HUDEP-2 (cell line): ENCODE data around the gene COL26A1.

ENCODE experiments used
- DNase-seq, 76 experiments: peaks; one replicate each; lab custom pipeline; 2025; ENCODE audit not compliant: unreplicated experiment in 76 of 76; lab: John Stamatoyannopoulos, UW

COL26A1 gene

GRCh38 chr7:101368422-101369165, 5.9 kb downstream of the COL26A1 start:
- no peak for DNase-seq

- no peak for DNase-seq
Observed at GRCh38 chr7:101370836-101371235, 8.2 kb downstream of the COL26A1 start.

GRCh38 chr7:101373812-101374614, 11.3 kb downstream of the COL26A1 start:
- DNase-seq: no peak

- DNase-seq: no peak
Observed at GRCh38 chr7:101374990-101375389, 12.3 kb downstream of the COL26A1 start.

GRCh38 chr7:101376601-101377000, 13.9 kb downstream of the COL26A1 start:
- DNase-seq: no peak

DNA sequence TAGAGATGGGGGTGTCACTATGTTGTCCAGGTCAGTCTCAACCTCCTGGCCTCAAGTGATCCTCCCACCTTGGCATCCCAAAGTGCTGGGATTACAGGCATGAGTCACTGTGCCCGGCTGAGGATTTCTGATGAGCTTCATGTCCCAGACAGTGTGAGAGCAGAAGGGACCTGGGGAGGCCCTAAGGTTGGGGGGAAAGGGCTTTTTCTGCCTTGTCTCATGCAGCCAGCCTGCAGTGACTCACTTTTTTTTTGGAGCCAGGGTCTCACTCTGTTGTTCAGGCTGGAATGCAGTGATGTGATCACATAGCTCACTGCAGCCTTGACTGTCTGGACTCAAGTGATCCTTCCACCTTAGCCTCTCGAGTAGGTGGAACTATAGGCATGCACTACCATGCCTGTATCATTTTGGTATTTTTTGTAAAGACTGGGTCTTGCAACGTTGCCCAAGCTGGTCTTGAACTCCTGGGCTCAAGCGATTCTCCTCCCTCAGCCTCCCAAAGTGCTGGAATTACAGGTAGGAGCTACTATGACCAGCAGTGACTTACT, 14.6 kb downstream of the COL26A1 start:
- no peak for DNase-seq

DNA sequence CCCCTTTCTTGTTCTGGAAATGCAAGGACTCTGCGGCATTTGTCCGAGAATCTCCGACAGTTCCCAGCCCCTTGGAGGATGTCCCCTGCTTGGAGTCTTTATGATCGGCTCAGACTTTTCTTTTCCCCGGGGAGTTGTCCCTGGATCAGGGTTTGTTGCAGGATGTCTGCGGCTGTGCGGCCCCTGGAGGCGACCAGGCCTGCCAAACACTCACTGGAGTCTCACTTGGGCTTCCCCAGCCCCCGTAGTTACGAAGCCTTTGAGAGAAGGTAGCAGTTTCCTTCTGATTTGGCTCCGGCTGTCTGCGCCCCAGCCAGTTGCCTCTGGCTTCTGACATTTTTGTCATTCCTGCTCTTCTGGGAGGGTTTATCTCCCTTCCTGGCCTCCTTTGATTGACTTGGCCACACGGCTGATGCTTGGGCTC, 16.1 kb downstream of the COL26A1 start:
- no peak for DNase-seq

DNA sequence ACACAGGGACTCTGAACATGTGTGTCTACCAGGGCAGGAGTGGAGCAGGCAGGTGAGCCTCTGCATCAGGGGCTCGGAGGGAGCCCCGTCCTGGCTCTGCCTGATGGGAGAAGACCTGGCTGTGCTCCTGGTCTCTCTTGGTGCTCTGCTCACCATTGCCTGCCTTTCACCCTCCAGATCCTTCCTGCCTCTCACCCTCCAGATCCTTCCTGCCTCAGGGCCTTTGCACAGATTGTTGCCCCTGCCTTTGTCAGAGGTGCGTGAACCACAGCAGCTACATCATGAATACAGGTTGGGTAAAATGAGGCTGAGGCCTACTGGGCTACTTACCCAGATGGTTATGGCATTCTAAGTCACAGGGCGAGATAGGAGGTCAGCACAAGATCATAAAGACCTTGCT, 16.6 kb downstream of the COL26A1 start:
- DNase-seq: no peak

- no peak for DNase-seq
Observed at GRCh38 chr7:101381549-101382111, 19.0 kb downstream of the COL26A1 start.

- no peak for DNase-seq
Observed at GRCh38 chr7:101382937-101383336, 20.3 kb downstream of the COL26A1 start.

DNA sequence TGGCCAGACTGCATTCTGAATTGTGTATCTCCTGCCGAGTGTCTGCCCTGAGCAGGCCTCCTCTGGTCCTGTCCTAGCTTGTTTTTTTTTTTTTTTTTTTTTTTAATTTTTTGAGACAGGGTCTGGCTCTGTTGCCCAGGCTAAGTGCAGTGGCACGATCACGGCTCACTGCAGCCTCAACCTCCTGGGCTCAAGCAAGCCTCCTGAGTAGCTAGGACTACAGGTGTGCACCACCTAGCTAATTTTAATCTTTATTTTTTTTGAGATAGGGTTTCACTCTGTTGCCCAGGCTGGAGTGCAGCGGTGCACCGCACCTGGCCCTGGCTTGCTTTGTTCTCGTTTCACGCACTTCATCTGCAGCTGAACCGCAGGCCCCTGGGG, 23.5 kb downstream of the COL26A1 start:
- no peak for DNase-seq

GRCh38 chr7:101386558-101387231, 24.0 kb downstream of the COL26A1 start:
- DNase-seq: no peak

GRCh38 chr7:101390901-101391301, 28.2 kb downstream of the COL26A1 start:
- DNase-seq: no peak

- no peak for DNase-seq
Observed at GRCh38 chr7:101391991-101392390, 29.3 kb downstream of the COL26A1 start.

DNA sequence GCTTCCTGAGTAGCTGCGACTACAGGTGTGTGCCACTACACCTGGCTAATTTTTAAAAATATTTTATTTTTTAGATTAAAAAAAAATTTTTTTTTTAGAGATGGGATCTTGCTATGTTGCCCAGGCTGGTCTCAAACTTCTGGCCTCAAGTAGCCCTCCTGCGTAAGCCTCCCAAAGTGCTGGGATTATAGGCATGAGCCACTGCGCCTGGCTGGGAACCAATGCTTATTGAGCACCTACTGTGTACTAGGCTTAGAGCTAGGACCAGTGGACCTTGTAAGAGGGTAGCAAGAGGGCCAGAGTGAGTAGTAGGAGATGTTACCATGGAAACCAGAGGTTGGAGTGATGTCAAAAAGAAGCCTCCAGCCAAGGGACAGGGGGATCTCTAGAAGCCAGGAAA, 31.2 kb downstream of the COL26A1 start:
- DNase-seq: no peak

- no peak for DNase-seq
Observed at GRCh38 chr7:101395376-101395775, 32.7 kb downstream of the COL26A1 start.

DNA sequence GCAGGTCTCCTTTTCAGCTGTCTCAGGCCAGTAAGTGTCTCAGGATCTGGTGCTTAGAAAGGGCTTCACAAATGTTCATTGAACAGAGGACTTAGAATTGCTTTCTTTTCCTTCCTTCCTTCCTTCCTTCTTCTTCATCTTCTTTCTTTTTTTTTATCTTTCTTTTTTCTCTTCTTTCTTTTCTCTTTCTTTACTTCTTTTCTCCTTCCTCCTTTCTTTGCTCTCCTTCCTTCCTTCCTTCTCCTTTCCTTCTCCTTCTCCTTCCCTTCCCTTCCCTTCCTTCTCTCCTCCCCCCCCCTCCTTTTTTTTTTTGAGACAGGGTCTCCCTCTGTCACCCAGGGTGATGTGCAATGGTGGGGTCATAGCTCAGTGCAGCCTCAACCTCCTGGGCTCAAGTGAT, 34.6 kb downstream of the COL26A1 start:
- no peak for DNase-seq

DNA sequence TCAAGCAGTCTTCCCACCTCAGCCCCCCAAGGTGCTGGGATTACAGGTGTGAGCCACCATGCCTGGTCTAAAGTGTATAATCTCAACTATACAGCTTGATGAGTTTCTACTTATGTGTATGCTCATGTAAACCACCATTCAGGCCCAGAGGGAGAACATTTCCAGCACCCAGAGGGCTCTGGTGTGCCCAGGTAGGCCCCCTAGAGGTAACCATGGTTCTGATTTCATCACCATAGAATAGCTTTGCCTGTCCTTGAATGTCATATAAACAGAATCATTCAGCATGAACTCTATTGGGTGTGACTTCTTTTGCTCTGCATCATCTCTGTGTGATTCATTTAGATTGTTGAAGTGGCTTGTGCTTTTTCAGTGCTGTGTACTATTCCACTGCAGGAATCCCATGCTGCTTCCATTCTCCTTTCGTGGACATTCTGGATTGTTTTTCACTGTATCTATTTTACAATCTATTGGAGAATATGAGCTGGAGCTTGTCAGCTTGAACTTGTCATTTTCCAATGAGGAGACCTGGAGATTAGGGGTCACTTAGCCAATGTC, 35.2 kb downstream of the COL26A1 start:
- DNase-seq: no peak

GRCh38 chr7:101398396-101399289, 36.0 kb downstream of the COL26A1 start:
- DNase-seq: no peak

DNA sequence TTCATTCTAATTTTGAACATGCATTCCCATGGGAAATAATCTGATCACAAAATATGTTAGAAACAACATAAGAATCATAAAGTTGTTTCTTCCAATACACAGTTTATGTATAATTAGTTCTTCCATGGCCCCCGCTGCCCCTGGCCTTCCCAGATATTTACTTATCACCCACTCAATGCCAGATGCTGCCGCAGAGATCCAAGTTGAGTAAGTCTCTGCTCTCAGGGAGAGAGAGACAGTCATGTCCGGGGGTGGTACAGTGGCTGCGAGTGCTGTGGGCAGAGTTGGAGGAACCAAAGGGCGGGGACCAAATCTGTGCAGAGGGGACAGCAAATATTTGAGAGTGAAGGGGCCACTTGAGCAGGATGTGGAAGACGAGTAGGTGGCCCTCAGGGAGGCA, 37.1 kb downstream of the COL26A1 start:
- no peak for DNase-seq
